LNCAP (cell line): ENCODE data around the gene NRCAM.

ENCODE experiments used
- TF ChIP-seq, protein P1 (sequence below): fragments of 450-650 bp; IDR thresholded peaks from 2 replicates; pipeline ENCODE4 v1.5.1; 2017; ENCODE audit warnings: mild to moderate bottlenecking

Gene NRCAM

DNA sequence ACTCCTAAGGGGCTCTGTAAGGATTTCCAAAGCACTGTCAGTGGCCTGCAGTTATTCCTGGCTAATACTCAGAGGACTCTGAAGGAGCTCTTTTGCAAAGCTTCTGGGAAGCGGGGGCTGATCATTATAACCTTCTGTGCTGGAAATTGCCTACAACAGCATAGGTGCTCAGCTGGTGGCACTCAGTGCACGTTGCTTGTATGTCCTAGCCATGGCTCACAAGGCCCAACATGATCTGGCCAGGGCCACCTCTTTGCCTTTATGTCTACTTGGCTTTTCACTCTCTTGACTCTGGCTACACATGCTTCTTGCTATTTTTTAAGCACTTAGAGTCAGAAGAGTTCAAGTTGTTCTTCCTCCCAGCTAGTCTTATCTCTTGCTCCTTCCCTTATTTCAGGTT is 343.6 kb downstream of the NRCAM start:
- TF ChIP-seq, protein P1, sequence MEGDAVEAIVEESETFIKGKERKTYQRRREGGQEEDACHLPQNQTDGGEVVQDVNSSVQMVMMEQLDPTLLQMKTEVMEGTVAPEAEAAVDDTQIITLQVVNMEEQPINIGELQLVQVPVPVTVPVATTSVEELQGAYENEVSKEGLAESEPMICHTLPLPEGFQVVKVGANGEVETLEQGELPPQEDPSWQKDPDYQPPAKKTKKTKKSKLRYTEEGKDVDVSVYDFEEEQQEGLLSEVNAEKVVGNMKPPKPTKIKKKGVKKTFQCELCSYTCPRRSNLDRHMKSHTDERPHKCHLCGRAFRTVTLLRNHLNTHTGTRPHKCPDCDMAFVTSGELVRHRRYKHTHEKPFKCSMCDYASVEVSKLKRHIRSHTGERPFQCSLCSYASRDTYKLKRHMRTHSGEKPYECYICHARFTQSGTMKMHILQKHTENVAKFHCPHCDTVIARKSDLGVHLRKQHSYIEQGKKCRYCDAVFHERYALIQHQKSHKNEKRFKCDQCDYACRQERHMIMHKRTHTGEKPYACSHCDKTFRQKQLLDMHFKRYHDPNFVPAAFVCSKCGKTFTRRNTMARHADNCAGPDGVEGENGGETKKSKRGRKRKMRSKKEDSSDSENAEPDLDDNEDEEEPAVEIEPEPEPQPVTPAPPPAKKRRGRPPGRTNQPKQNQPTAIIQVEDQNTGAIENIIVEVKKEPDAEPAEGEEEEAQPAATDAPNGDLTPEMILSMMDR = no peak

DNA sequence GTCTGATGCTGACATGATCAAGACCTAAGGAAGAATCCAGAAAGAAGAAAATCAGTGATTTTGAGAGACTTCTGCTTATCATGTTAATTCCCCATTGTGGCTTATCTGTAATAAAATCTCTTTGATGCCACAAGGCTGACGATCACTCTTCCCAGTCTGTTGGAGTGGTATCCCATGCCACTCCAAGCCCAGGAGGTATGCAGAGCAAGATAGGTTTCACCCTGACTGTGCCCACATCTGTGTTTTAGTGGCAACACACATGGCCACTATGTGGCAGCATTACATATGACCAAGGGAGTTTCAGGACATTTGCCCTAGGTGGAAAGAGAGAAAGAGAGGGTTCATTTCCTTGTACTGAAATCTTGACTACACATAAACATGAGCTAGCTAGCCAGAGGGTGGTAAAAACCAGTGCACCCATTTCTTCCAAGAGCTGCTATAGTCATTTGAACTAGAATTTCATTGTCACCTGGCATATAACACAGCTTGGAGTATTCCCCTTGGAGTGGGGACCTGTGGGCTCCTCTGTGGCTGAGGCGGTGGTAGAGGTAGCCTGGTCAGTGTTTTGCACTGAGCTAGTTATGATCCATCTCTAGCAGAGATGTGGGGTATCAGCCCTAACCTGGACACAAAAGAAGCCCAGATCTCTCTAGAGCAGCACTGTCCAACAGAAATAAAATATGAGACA is 346.9 kb downstream of the NRCAM start:
- TF ChIP-seq, protein P1 = peak; percentile 77

DNA sequence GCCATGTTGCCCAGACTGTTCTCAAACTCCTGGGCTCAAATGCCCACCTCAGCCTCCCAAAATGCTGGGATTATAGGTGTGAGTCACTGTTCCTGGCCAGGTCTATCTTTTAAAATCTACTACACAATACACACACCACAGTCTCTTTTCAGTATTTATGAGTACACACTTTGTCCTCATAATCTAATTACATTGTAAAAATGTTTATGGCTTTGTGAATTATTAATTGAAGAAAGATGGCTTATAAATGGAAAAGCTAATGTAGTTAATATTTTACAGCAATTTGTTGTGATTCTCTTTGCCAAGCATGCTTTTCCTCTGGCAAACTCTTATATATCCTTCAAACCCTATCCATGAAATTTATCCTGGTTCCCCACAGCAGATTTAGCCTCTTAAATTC is 348.1 kb downstream of the NRCAM start:
- TF ChIP-seq, protein P1 = no peak

DNA sequence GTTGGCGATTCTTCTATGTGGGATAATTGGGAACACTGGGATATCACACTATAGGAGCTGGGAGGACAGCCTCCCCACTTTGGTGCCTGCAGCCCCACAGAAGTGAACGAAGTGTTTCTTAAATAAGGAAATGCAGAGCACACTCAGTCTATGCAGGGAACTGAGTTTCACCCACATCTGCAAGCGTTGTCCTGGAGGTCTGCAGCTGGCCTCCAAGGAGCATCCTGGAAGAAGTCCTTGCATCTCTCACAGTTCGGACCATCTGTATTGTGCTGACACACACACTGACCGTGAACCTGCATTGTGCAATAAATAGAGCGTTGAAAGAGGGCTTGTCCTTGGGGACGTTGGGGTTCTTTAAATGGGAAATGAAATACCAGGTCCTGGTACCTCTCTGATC is 351.9 kb downstream of the NRCAM start:
- TF ChIP-seq, protein P1 = no peak

DNA sequence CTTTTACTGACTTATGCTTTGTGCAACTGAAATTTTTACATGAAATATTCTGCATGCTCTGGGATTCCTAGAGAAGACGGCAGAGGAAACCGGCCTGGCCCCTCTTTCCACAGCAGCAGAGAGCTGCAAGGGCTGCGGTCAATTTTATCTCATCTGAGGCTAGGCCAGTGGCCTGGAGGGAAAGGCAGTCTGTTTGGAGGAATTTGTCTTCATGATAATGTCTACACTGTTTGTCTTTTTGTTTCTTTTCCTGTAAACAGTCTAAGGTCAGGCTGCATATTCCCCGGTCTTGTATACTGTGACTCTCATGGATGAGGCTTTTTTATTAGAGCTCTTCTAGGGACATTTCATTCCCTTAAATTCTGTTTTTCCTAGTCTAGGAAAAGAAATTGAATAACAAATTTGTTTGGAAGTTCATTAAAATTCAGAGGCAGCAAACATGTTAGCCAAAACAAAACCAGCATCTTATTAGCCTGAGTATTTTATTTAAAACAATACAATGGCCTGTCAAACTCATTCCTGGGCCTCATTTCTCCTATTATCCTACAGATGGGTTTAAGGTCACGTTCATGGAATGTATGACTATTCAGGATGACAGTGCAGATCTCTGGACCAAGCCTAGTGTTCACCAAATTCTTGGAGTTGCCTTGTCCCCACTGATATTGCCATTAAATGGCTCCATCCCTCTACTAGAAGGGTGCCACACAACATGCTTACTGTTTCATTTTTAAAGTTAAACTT is 352.5 kb downstream of the NRCAM start:
- TF ChIP-seq, protein P1 = no peak

DNA sequence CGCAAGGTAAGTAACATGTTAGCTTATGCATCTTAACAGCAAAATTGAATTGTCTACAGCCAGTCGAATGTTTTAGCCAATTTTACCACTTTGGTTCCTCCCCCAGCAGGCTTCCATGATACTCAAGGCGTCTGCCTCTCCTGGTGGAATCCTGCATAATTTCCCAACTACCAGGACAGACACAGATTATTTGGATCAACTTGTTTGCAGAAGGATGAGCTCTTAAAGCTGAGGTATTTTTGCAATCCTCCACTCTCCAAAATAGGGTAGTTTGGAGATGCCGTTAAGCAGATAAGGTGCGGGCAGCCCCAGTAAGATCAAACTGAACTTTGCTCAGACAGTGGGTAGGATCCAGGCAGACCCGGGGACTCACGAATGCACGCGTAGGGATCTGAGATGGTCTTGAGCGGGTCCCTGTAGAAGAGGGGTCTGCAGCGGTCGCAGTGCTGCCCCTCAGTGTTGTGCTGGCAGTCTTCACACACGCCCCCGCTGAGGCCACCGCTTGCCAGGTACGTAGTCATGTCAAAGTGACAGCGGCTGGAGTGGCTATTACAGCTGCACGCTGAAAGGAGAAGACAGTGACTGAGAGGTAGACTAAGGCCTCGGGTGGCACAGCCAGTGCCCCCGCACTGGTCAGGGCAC is 353.4 kb downstream of the NRCAM start:
- TF ChIP-seq, protein P1 = no peak

DNA sequence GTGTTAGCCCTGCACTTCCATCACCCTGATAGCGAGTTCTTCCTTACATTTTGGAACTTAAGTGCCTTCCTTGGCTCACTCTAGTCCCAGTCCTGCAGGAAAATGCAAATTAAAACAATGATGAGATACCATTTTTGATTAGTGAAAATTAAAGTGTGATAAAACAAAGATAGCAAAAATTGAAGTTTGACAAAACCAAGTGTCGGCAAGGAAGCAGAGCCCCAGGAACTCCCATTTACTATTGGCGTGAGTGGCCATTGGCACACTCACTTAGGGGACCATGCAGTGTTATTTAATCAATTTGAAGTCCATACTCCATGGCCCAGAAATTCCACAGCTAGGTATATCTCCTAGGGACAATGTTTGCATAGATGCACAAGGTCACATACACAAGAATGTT is 354.5 kb downstream of the NRCAM start:
- TF ChIP-seq, protein P1 = no peak
